ENCODE results near the gene SHISA8. TPM values are rescaled to one million over a fixed set of nuclear protein-coding genes. Genes with fewer than 3 reads are reported as not detected.

The SHISA8 gene
- total RNA-seq, 1 donor from 2014 or later = not detected

DNA sequence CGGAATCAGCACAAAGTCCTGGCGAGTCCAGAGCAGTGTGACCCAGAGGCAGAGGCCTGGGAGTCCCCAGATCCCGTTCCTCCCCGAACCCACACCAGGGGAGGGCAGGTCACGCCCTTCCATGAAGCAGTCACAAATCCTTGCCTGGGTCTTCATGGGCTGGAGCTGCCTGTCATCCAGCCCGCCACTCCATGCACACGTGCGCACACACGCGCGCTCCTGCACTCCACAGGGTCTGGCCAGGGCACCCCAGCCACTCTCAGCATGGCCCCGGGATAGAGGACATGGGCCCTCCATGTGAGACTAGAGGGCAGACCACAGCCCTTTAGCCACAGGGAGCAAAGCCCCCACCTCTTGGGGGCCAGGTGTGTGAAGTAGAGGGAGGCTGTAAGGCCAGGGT is 17.5 kb upstream of the SHISA8 start:
- intact Hi-C loops (cut with DNase I) = no loop called here
- no peak for DNase-seq (ENCODE audit: low spot score in 2 of 2)
- no peaks in the 10 kb centered on the region for H3K36me3 ChIP-seq
- no peaks in the 10 kb centered on the region for H3K9me3 ChIP-seq
- TF ChIP-seq, protein P1, sequence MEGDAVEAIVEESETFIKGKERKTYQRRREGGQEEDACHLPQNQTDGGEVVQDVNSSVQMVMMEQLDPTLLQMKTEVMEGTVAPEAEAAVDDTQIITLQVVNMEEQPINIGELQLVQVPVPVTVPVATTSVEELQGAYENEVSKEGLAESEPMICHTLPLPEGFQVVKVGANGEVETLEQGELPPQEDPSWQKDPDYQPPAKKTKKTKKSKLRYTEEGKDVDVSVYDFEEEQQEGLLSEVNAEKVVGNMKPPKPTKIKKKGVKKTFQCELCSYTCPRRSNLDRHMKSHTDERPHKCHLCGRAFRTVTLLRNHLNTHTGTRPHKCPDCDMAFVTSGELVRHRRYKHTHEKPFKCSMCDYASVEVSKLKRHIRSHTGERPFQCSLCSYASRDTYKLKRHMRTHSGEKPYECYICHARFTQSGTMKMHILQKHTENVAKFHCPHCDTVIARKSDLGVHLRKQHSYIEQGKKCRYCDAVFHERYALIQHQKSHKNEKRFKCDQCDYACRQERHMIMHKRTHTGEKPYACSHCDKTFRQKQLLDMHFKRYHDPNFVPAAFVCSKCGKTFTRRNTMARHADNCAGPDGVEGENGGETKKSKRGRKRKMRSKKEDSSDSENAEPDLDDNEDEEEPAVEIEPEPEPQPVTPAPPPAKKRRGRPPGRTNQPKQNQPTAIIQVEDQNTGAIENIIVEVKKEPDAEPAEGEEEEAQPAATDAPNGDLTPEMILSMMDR (IDR thresholded peaks at IDR 0.05) = no peak
- no peak overlapping the region for H3K27ac ChIP-seq
- no peak overlapping the region for H3K4me3 ChIP-seq
- H3K4me1 ChIP-seq = no peaks in the 10 kb centered on the region
- H3K27me3 ChIP-seq = no peaks in the 10 kb centered on the region

DNA sequence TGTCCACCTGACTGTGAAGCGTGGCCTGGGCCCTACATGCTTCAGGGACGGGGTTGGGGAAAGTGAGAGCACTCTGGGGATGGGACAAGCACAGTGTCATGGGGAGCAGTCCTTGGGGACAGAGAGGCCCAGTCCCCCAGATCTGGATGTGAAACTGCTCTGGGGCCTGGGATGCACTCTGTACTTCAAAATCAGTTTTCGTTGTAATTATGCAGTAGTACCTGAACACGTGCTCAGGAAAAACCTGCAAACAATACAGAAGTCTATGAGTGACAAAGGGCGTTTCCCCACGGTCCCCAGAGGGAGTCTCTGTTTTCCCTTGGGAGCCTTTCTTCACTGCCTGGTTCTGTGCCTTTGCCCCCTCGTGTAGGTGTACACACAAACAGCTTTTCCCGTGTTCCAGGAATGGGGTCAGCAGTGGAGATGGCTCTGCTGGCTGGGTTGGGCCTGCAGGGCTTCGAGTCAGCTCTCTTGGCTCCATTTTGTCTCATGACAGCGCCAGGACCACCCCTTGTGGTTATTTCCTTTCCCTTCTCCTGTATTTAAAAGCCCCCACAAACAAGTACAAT is 16.9 kb upstream of the SHISA8 start:
- no peaks in the 10 kb centered on the region for H3K4me1 ChIP-seq
- intact Hi-C loops (cut with DNase I) = no loop called here
- no peaks in the 10 kb centered on the region for H3K9me3 ChIP-seq
- peaks cover 5% of the 10 kb centered on the region for H3K27me3 ChIP-seq
- TF ChIP-seq, protein P1 (IDR thresholded peaks at IDR 0.05) = no peak
- no peak for DNase-seq (ENCODE audit: low spot score in 2 of 2)
- no peaks in the 10 kb centered on the region for H3K36me3 ChIP-seq
- H3K27ac ChIP-seq = no peak overlapping the region
- no peak overlapping the region for H3K4me3 ChIP-seq

- Histone ChIP-seq H3K36me3 (no peaks in the 10 kb centered on the region), H3K4me3 (no peak overlapping the region), H3K4me1 (peaks cover 0 to 2% of the 10 kb centered on the region in 2 donors), H3K9me3 (no peaks in the 10 kb centered on the region), H3K27me3 (peaks cover 15% of the 10 kb centered on the region), H3K27ac (no peak overlapping the region)
- intact Hi-C loops (cut with DNase I) = no loop called here
- no peak for DNase-seq (ENCODE audit: low spot score in 2 of 2)
- TF ChIP-seq, protein P1 (IDR thresholded peaks at IDR 0.05) = no peak
Measured at GRCh38 chr22:41929418-41929810, 14.5 kb upstream of the SHISA8 start.

DNA sequence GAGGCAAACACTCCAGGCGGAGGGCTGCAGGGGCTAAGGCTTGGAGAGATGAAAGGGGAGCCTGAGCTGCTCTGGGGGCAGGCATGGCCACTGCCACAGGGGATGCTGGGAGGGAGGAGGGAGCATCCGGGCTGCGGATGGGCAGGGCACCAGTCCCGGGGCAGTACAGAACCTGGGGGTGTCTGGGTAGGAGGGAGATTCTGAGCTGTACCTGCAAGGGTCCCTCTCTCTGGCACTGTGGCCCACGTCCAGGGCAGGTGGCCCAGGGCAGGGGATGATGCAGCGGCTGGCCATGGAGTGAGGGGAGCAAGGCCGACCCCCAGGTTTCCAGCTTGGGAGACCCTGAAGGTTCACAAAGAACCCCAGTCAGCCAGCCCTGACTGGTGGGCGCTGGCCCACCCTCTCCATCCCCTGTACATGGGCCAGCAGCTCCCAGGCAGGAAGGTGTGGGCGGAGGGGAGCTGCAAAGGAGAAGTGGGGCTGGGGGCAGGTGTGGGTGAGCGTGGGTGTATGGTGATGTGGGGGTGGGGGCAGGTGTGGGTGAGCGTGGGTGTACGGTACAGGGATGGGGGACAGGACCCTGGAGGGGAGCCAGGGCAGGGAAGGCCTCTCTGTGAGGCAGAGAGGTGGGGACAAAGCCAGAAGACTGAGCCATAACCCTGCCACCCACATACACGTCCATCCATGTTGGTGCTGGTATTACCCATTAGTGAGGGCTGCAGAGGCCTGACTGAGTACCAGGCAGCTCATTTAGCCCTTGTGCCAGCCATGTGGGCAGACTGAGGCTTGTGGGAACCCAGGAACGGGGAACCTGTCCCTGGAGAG is 13.9 kb upstream of the SHISA8 start:
- peaks cover 15% of the 10 kb centered on the region for H3K27me3 ChIP-seq
- TF ChIP-seq, protein P1 (IDR thresholded peaks at IDR 0.05) = no peak
- no peak overlapping the region for H3K4me3 ChIP-seq
- H3K36me3 ChIP-seq = no peaks in the 10 kb centered on the region
- H3K27ac ChIP-seq = no peak overlapping the region
- H3K4me1 ChIP-seq = peaks cover 0 to 2% of the 10 kb centered on the region in 2 donors
- DNase-seq (ENCODE audit: low spot score in 2 of 2) = no peak
- H3K9me3 ChIP-seq = no peaks in the 10 kb centered on the region
- intact Hi-C loops (cut with DNase I) = no loop called here

GRCh38 chr22:41927813-41928212 is 12.9 kb upstream of the SHISA8 start:
- peaks cover 0 to 2% of the 10 kb centered on the region in 2 donors for H3K4me1 ChIP-seq
- intact Hi-C loops (cut with DNase I) = no loop called here
- no peak overlapping the region for H3K4me3 ChIP-seq
- no peaks in the 10 kb centered on the region for H3K9me3 ChIP-seq
- H3K27ac ChIP-seq = no peak overlapping the region
- no peak for DNase-seq (ENCODE audit: low spot score in 2 of 2)
- TF ChIP-seq, protein P1 (IDR thresholded peaks at IDR 0.05) = no peak
- H3K36me3 ChIP-seq = no peaks in the 10 kb centered on the region
- peaks cover 15% of the 10 kb centered on the region for H3K27me3 ChIP-seq

Data from ascending aorta (tissue), 2 donors.